GM12878 (cell line): ENCODE results near the gene RHEX. TPM values are rescaled to one million over a fixed set of nuclear protein-coding genes. Genes with fewer than 3 reads are reported as not detected.

Experiments used
- ATAC-seq: fragments of 200-7000 bp; cut with Tn5 transposase; 3 replicates; pipeline ENCODE4 v1.9.1; 2020; ENCODE audit warnings: mild to moderate bottlenecking, moderate library complexity
- BruUV-seq: library from RNA; stranded (reverse); fragments of 400-500 nt; replicated peaks from 2 replicates; lab custom pipeline; 2021; lab: Mats Ljungman, UMichigan
- CTCF ChIA-PET: fragments of 300-600 bp; sonication (Branson Sonifier 250); formaldehyde crosslinking; extraction: SDS; loops from one replicate; lab custom pipeline; 2021; ENCODE audit warnings: inconsistent platforms; lab: Yijun Ruan, JAX
- POLR2A ChIA-PET: fragments of 350-600 bp; formaldehyde crosslinking; extraction: SDS; loops from one replicate; lab custom pipeline; 2021; ENCODE audit warnings: inconsistent platforms; lab: Charles Lee
- RAD21 ChIA-PET: fragments of 300-600 bp; sonication (Branson Sonifier 250); formaldehyde crosslinking; loops from one replicate; lab custom pipeline; 2023; ENCODE audit warnings: antibody characterized with exemption; ENCODE audit not compliant: unreplicated experiment; lab: Charles Lee
- SMC1A ChIA-PET: fragments of 300-600 bp; sonication (Branson Sonifier 250); formaldehyde crosslinking; loops from one replicate; lab custom pipeline; 2023; ENCODE audit not compliant: unreplicated experiment, uncharacterized antibody; lab: Charles Lee
- DNase-seq: peaks from one replicate; pipeline ENCODE4 v3.0.0-alpha.2; 2011; ENCODE audit warnings: low read depth, low spot score
- FAIRE-seq: peaks from 3 replicates; lab custom pipeline; 2011; peaks lifted over from hg19 to GRCh38; lab: Jason Lieb, UNC
- H2AFZ ChIP-seq: 2 replicates; pipeline ENCODE4 v1.6.0; 2011; ENCODE audit warnings: low read depth, low read length, control low read depth; ENCODE audit not compliant: control insufficient read depth
- H3K27ac ChIP-seq: 2 replicates; pipeline ENCODE4 v1.5.1; 2011; ENCODE audit warnings: control low read depth; ENCODE audit not compliant: control insufficient read depth, insufficient read depth
- H3K27me3 ChIP-seq, 2 experiments: replicated peaks in 1 of 2; 2 replicates each; pipeline versions ENCODE4 v1.6.0 to v1.6.1; 2011; ENCODE audit warnings: low read length in 1 of 2; ENCODE audit not compliant: control insufficient read depth in 2 of 2, insufficient read depth in 2 of 2
- H3K36me3 ChIP-seq, 2 experiments: 2 replicates each; pipeline ENCODE4 v1.5.1; 2011; ENCODE audit warnings: low read length in 1 of 2; ENCODE audit not compliant: control insufficient read depth in 2 of 2, insufficient read depth in 2 of 2
- H3K4me1 ChIP-seq: 2 replicates; pipeline ENCODE4 v1.6.1; 2011; ENCODE audit warnings: mild to moderate bottlenecking, low read length, moderate library complexity, mixed read lengths; ENCODE audit not compliant: control insufficient read depth, insufficient read depth
- H3K4me2 ChIP-seq: 2 replicates; pipeline ENCODE4 v1.6.0; 2011; ENCODE audit warnings: control low read depth; ENCODE audit not compliant: control insufficient read depth, insufficient read depth
- H3K4me3 ChIP-seq: fragments of 200-600 bp; sonication (generic); 2 replicates; pipeline ENCODE4 v1.5.1; 2016
- H3K79me2 ChIP-seq: 2 replicates; pipeline ENCODE4 v1.6.0; 2011; ENCODE audit warnings: low read length; ENCODE audit not compliant: control insufficient read depth, insufficient read depth
- H3K9ac ChIP-seq: 2 replicates; pipeline ENCODE4 v1.8.0; 2011; ENCODE audit warnings: low read length, control low read depth, mixed read lengths; ENCODE audit not compliant: control insufficient read depth, insufficient read depth
- H3K9me3 ChIP-seq: replicated peaks from 3 replicates; pipeline ENCODE4 v1.5.1; 2011; ENCODE audit warnings: mild to moderate bottlenecking, low read length; ENCODE audit not compliant: control insufficient read depth, insufficient read depth
- H4K20me1 ChIP-seq: 2 replicates; pipeline ENCODE4 v1.6.0; 2011; ENCODE audit not compliant: control insufficient read depth, insufficient read depth
- BCL11A ChIP-seq: IDR thresholded peaks from 2 replicates; pipeline ENCODE4 v1.6.1; 2011; ENCODE audit warnings: low read depth, low read length
- CBX5 ChIP-seq: sonication (generic); IDR thresholded peaks from 2 replicates; pipeline ENCODE4 v1.6.1; 2016; ENCODE audit warnings: low read depth, moderate library complexity, mild to moderate bottlenecking, inconsistent platforms
- EGR1 ChIP-seq, 2 experiments: IDR thresholded peaks; 1 replicate in 1 of 2; 2 replicates in 1 of 2; pipeline ENCODE4 v1.6.1; 2011 to 2012; ENCODE audit warnings: low read depth in 2 of 2, low read length in 2 of 2, borderline replicate concordance in 1 of 2, mild to moderate bottlenecking in 1 of 2, moderate library complexity in 1 of 2
- ESRRA ChIP-seq: IDR thresholded peaks from 2 replicates; pipeline ENCODE4 v1.6.1; 2012; ENCODE audit warnings: mild to moderate bottlenecking, low read length, improper control_type of control experiment
- KLF5 ChIP-seq: fragments of 450-650 bp; IDR thresholded peaks from 2 replicates; pipeline ENCODE4 v1.6.1; 2014; ENCODE audit warnings: mild to moderate bottlenecking; ENCODE audit not compliant: partially characterized antibody
- PRDM15 ChIP-seq: fragments of 450-650 bp; formaldehyde crosslinking; IDR thresholded peaks from 2 replicates; pipeline ENCODE4 v1.4.0; 2020; ENCODE audit warnings: mild to moderate bottlenecking, moderate library complexity
- RCOR1 ChIP-seq: conservative IDR thresholded peaks from 2 replicates; pipeline ENCODE4 v1.6.1; 2012; ENCODE audit warnings: low read depth, low read length, improper control_type of control experiment
- WRNIP1 ChIP-seq: IDR thresholded peaks from 2 replicates; pipeline ENCODE4 v1.6.1; 2011; ENCODE audit warnings: low read depth, low read length, improper control_type of control experiment, borderline replicate concordance
- ZBTB33 ChIP-seq: fragments of 450-650 bp; IDR thresholded peaks from 2 replicates; pipeline ENCODE4 v1.6.1; 2017; ENCODE audit warnings: mild to moderate bottlenecking
- ZBTB4 ChIP-seq: fragments of 450-650 bp; formaldehyde crosslinking; IDR thresholded peaks from 2 replicates; pipeline ENCODE4 v1.4.0; 2022; ENCODE audit warnings: mild to moderate bottlenecking, moderate library complexity
- ZSCAN29 ChIP-seq: fragments of 450-650 bp; IDR thresholded peaks from 2 replicates; pipeline ENCODE4 v1.6.1; 2017; ENCODE audit warnings: mild to moderate bottlenecking, moderate library complexity
- WGBS: methylation state at CpG from one replicate; pipeline ENCODE4 v1.1.6; 2016; ENCODE audit warnings: low lambda C conversion rate; ENCODE audit not compliant: insufficient replicate concordance, insufficient coverage; ENCODE audit errors: missing lambda C conversion rate; 5-methylcytosine and 5-hydroxymethylcytosine counted together
- in situ Hi-C: fragments of 300-500 bp; cut with MboI; formaldehyde crosslinking; loops from 9 replicates; pipeline ENCODE4 v1.14.3; 2018; ENCODE audit warnings: mixed read lengths
- intact Hi-C: fragments of 100-400 bp; cut with micrococcal nuclease; formaldehyde crosslinking; loops from one replicate; pipeline ENCODE4 v1.14.2; 2022; ENCODE audit not compliant: unreplicated experiment
- polyA plus RNA-seq, 11 experiments: library from polyadenylated mRNA; depleted of rRNA in 4 of 11; unstranded in 6 of 11; stranded (reverse) in 5 of 11; fragments of >200 nt; fragmentation: Nextera tagmentation in 4 of 11; fragmentation: Illumina TruSeq in 1 of 11; extraction: Ambion mirVana in 4 of 11; extraction: Trizol in 1 of 11; gene quantifications; 1 replicate in 1 of 11; 2 replicates in 10 of 11; pipeline versions ENCODE4 v1.2.1 to v1.2.3, GENCODE V29; 2011 to 2016; ENCODE audit warnings: inconsistent platforms in 2 of 11, missing spikeins in 2 of 11, low read depth in 1 of 11
- total RNA-seq, 4 experiments: library from RNA; depleted of rRNA in 3 of 4; stranded (reverse); fragments of >200 nt in 3 of 4; fragmentation: Illumina TruSeq in 1 of 4; extraction: Trizol in 1 of 4; gene quantifications; 2 replicates each; pipeline versions ENCODE4 v1.2.1 to v1.2.3, GENCODE V29; 2013 to 2021

Gene RHEX
- total and polyA plus RNA-seq, 10 of the 15 experiments (the other 5 are each of a cell fraction or from before 2014, with no cell fraction given), result 2.4 to 11.4 (median 5.7) TPM

DNA sequence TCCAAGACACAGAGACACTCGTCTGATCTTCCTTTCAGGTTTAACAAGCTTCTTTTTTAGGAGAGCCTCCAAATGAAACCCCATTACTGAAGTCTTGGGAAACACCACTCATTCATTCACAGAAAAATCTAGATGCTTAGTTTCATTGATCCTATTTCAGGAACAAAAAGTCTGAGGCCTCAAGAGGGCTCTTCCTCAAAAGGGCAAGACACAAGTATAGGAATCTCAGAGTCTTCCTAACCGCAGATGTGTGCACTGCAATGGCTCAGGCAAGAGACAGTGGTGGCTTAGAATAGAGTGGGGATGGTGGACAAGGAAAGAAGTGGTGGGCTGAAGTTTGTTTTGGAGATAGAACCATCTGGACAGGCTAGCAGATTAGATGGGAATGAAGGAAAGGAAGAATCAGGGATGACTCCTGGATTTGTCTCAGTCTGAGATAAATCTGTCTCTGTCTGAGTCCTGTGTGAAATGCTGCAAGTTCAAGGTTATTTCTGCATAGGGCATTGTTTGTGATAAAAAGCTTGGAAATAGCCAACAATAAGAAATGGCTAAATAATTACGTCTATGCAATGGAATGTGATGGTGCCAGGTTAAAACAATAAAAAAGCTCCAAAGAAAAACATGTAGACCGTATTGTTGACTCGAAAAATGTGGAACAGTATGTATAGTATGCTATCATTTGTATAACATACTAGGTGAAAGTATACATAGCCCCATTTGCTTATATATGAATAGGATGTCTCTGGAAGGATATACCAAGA is 20.4 kb upstream of the RHEX start:
- peaks cover 3% of the 10 kb centered on the region; the same call in 2 of the 3 replicates for H3K9me3 ChIP-seq
- ChIA-PET POLR2A (interaction anchor here (1.2 to 1.4 kb wide), 2 partner anchors 12 to 16 kb away, joined by 3 read pairs; no protein-coding TSS in a partner anchor), SMC1A (interaction anchor here (0.7 to 11.4 kb wide), 10 partner anchors 10 to 72 kb away, joined by 3 to 329 read pairs (median 12); no protein-coding TSS in a partner anchor), CTCF (interaction anchor here (0.7 to 9.4 kb wide), 13 partner anchors 16 to 375 kb away, joined by 3 to 384 read pairs (median 10); no protein-coding TSS in a partner anchor), RAD21 (interaction anchor here (1.5 to 5.9 kb wide), 3 partner anchors 48 to 73 kb away, joined by 4 to 169 read pairs (median 54); no protein-coding TSS in a partner anchor)
- no peak overlapping the region for H3K4me2 ChIP-seq
- ATAC-seq (no peak), FAIRE-seq (no peak), DNase-seq (no peak)
- H3K27me3 ChIP-seq, result no peaks in the 10 kb centered on the region
- in situ Hi-C loops, result no loop called here
- peaks cover 6% of the 10 kb centered on the region for H3K79me2 ChIP-seq
- 77% methylated on average over 5 of the region's 5 CpGs for WGBS
- TF ChIP-seq KLF5 (no peak), RCOR1 (no peak), ZBTB33 (no peak), WRNIP1 (no peak), CBX5 (no peak), ZSCAN29 (no peak), ZBTB4 (CRISPR knock-in tag) (no peak), EGR1 (IDR thresholded peaks at IDR 0.05; ENCODE audit: borderline replicate concordance in 1 of 2, low read depth in 2 of 2, low read length in 2 of 2) (no peak), PRDM15 (CRISPR knock-in tag) (no peak), BCL11A (no peak), ESRRA (no peak)
- no peak overlapping the region for H2AFZ ChIP-seq
- BruUV-seq, result no TSS peak
- no peaks in the 10 kb centered on the region for H4K20me1 ChIP-seq
- H3K9ac ChIP-seq, result no peak overlapping the region
- H3K27ac ChIP-seq, result no peak overlapping the region
- intact Hi-C loops, result loop anchor here (5.0 kb wide), 1 partner anchor 35 kb away; no protein-coding TSS in a partner anchor
- peaks cover 23% of the 10 kb centered on the region for H3K4me1 ChIP-seq
- no peak overlapping the region for H3K4me3 ChIP-seq
- H3K36me3 ChIP-seq, result no peaks in the 10 kb centered on the region
